HepG2 (cell line): ENCODE results near the gene SERPINA3.

Experiments used
- CEBPB ChIP-seq: IDR thresholded peaks from 2 replicates; pipeline ENCODE4 v1.6.1; 2011; ENCODE audit warnings: low read depth, low read length, improper control_type of control experiment, borderline replicate concordance
- CENPT ChIP-seq: sonication (generic); formaldehyde crosslinking; IDR thresholded peaks from 2 replicates; pipeline ENCODE4 v1.8.0; 2022; ENCODE audit warnings: low read depth, mild to moderate bottlenecking, moderate library complexity, missing genetic modification reagents
- CHD4 ChIP-seq: fragments of 200-600 bp; sonication (generic); IDR thresholded peaks from 2 replicates; pipeline ENCODE4 v1.7.0; 2017; ENCODE audit warnings: mild to moderate bottlenecking, low read length, borderline replicate concordance
- EP300 ChIP-seq, 3 experiments: sonication (generic) in 1 of 3; formaldehyde crosslinking in 1 of 3; IDR thresholded peaks; 2 replicates each; pipeline versions ENCODE4 v1.5.1 to v1.6.1; 2011 to 2020; ENCODE audit warnings: low read depth in 2 of 3, low read length in 2 of 3, borderline replicate concordance in 1 of 3, improper control_type of control experiment in 1 of 3, mild to moderate bottlenecking in 1 of 3, missing genetic modification reagents in 1 of 3, moderate library complexity in 1 of 3
- EZH2 ChIP-seq: conservative IDR thresholded peaks from 2 replicates; pipeline ENCODE4 v1.6.1; 2012; ENCODE audit warnings: mild to moderate bottlenecking, low read depth, low read length, moderate library complexity
- XRCC5 ChIP-seq: fragments of 200-400 bp; formaldehyde crosslinking; optimal IDR thresholded peaks from 2 replicates; pipeline ENCODE3; 2017; ENCODE audit warnings: mild to moderate bottlenecking, low read length
- ZBTB21 ChIP-seq: sonication (generic); formaldehyde crosslinking; IDR thresholded peaks from 2 replicates; pipeline ENCODE4 v1.4.0; 2020; ENCODE audit warnings: missing genetic modification reagents
- ZNF766 ChIP-seq: sonication (generic); formaldehyde crosslinking; IDR thresholded peaks from 2 replicates; pipeline ENCODE4 v1.5.0; 2020; ENCODE audit warnings: missing genetic modification reagents, borderline replicate concordance
- ZSCAN30 ChIP-seq: sonication (generic); formaldehyde crosslinking; IDR thresholded peaks from 2 replicates; pipeline ENCODE4 v1.5.0; 2020; ENCODE audit warnings: mild to moderate bottlenecking, missing genetic modification reagents
- TF ChIP-seq, protein P1 (sequence below): sonication (generic); formaldehyde crosslinking; IDR thresholded peaks from 2 replicates; pipeline ENCODE4 v1.5.0; 2020; ENCODE audit warnings: mild to moderate bottlenecking, missing genetic modification reagents, moderate library complexity
- TF ChIP-seq, protein P2 (sequence below): sonication (generic); formaldehyde crosslinking; IDR thresholded peaks from 2 replicates; pipeline ENCODE4 v1.4.0; 2020; ENCODE audit warnings: missing genetic modification reagents
- TF ChIP-seq, protein P3 (sequence below): sonication (generic); formaldehyde crosslinking; IDR thresholded peaks from 2 replicates; pipeline ENCODE4 v1.4.0; 2020; ENCODE audit warnings: missing genetic modification reagents, borderline replicate concordance
- TF ChIP-seq, protein P4 (sequence below): sonication (generic); formaldehyde crosslinking; IDR thresholded peaks from 2 replicates; pipeline ENCODE4 v1.4.0; 2020; ENCODE audit warnings: missing genetic modification reagents
- TF ChIP-seq, protein P5 (sequence below): IDR thresholded peaks from 2 replicates; pipeline ENCODE4 v1.6.1; 2012; ENCODE audit warnings: low read depth, low read length, improper control_type of control experiment

- TF ChIP-seq CENPT, result no peak
- TF ChIP-seq, protein P1, sequence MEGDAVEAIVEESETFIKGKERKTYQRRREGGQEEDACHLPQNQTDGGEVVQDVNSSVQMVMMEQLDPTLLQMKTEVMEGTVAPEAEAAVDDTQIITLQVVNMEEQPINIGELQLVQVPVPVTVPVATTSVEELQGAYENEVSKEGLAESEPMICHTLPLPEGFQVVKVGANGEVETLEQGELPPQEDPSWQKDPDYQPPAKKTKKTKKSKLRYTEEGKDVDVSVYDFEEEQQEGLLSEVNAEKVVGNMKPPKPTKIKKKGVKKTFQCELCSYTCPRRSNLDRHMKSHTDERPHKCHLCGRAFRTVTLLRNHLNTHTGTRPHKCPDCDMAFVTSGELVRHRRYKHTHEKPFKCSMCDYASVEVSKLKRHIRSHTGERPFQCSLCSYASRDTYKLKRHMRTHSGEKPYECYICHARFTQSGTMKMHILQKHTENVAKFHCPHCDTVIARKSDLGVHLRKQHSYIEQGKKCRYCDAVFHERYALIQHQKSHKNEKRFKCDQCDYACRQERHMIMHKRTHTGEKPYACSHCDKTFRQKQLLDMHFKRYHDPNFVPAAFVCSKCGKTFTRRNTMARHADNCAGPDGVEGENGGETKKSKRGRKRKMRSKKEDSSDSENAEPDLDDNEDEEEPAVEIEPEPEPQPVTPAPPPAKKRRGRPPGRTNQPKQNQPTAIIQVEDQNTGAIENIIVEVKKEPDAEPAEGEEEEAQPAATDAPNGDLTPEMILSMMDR (CRISPR knock-in tag), result no peak
- TF ChIP-seq ZBTB21 (CRISPR knock-in tag), result no peak
- TF ChIP-seq EZH2, result no peak
- TF ChIP-seq, protein P2, sequence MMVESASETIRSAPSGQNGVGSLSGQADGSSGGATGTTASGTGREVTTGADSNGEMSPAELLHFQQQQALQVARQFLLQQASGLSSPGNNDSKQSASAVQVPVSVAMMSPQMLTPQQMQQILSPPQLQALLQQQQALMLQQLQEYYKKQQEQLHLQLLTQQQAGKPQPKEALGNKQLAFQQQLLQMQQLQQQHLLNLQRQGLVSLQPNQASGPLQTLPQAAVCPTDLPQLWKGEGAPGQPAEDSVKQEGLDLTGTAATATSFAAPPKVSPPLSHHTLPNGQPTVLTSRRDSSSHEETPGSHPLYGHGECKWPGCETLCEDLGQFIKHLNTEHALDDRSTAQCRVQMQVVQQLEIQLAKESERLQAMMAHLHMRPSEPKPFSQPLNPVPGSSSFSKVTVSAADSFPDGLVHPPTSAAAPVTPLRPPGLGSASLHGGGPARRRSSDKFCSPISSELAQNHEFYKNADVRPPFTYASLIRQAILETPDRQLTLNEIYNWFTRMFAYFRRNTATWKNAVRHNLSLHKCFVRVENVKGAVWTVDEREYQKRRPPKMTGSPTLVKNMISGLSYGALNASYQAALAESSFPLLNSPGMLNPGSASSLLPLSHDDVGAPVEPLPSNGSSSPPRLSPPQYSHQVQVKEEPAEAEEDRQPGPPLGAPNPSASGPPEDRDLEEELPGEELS, result peak; percentile 66
- TF ChIP-seq, protein P3, sequence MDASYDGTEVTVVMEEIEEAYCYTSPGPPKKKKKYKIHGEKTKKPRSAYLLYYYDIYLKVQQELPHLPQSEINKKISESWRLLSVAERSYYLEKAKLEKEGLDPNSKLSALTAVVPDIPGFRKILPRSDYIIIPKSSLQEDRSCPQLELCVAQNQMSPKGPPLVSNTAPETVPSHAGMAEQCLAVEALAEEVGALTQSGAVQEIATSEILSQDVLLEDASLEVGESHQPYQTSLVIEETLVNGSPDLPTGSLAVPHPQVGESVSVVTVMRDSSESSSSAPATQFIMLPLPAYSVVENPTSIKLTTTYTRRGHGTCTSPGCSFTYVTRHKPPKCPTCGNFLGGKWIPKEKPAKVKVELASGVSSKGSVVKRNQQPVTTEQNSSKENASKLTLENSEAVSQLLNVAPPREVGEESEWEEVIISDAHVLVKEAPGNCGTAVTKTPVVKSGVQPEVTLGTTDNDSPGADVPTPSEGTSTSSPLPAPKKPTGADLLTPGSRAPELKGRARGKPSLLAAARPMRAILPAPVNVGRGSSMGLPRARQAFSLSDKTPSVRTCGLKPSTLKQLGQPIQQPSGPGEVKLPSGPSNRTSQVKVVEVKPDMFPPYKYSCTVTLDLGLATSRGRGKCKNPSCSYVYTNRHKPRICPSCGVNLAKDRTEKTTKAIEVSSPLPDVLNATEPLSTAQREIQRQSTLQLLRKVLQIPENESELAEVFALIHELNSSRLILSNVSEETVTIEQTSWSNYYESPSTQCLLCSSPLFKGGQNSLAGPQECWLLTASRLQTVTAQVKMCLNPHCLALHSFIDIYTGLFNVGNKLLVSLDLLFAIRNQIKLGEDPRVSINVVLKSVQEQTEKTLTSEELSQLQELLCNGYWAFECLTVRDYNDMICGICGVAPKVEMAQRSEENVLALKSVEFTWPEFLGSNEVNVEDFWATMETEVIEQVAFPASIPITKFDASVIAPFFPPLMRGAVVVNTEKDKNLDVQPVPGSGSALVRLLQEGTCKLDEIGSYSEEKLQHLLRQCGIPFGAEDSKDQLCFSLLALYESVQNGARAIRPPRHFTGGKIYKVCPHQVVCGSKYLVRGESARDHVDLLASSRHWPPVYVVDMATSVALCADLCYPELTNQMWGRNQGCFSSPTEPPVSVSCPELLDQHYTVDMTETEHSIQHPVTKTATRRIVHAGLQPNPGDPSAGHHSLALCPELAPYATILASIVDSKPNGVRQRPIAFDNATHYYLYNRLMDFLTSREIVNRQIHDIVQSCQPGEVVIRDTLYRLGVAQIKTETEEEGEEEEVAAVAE, result no peak
- peak in 1 of 2 experiments; percentile 35; a peak in 1 of 4 replicates for TF ChIP-seq EP300 (IDR thresholded peaks at IDR 0.05; ENCODE audit: low read depth in 2 of 2, low read length in 2 of 2)
- TF ChIP-seq EP300 (CRISPR knock-in tag; IDR thresholded peaks at IDR 0.05; ENCODE audit: borderline replicate concordance), result no peak
- peak; percentile 30; the same call in 1 of the 2 replicates for TF ChIP-seq ZNF766
- no peak for TF ChIP-seq XRCC5
- TF ChIP-seq, protein P4, sequence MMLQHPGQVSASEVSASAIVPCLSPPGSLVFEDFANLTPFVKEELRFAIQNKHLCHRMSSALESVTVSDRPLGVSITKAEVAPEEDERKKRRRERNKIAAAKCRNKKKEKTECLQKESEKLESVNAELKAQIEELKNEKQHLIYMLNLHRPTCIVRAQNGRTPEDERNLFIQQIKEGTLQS (CRISPR knock-in tag), result no peak
- TF ChIP-seq CEBPB, result no peak
- TF ChIP-seq, protein P5, sequence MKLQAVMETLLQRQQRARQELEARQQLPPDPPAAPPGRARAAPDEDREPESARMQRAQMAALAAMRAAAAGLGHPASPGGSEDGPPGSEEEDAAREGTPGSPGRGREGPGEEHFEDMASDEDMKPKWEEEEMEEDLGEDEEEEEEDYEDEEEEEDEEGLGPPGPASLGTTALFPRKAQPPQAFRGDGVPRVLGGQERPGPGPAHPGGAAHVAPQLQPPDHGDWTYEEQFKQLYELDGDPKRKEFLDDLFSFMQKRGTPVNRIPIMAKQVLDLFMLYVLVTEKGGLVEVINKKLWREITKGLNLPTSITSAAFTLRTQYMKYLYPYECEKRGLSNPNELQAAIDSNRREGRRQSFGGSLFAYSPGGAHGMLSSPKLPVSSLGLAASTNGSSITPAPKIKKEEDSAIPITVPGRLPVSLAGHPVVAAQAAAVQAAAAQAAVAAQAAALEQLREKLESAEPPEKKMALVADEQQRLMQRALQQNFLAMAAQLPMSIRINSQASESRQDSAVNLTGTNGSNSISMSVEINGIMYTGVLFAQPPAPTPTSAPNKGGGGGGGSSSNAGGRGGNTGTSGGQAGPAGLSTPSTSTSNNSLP, result no peak
- TF ChIP-seq CHD4, result no peak
- TF ChIP-seq ZSCAN30 (CRISPR knock-in tag), result no peak
These were observed 42.7 kb upstream of the SERPINA3 start for GRCh38 chr14:94569381-94570001.
